Measurements from ENCODE around the gene PRMT3.

DNA sequence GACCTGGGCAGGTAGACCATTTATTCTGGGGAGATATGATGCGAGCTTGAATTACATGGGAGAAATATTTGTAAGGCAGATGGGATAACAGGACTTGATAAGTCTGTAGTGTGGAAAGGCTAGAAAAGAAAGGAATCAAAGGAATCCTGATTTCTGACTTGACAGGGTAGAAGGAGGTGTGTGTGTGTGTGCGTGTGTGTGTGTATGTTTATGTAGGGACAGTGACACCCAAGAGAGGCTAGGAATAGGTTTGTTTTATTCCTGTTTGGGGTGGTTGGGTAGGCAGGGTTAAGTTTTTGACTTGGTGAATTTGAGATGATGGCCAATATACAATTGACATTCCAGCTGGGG, 24.4 kb upstream of the PRMT3 start:
- TF ChIP-seq CTCF (IDR thresholded peaks at IDR 0.05): no peak
- TF ChIP-seq EZH2phosphoT487 (IDR thresholded peaks at IDR 0.05): no peak
